C4-2B (cell line): Measurements from ENCODE around the gene LRP1B.

Experiments used
- ZFX ChIP-seq: fragments of 450-650 bp; IDR thresholded peaks from 2 replicates; pipeline ENCODE4 v1.6.1; 2017
- TF ChIP-seq, protein P1 (sequence below): fragments of 450-650 bp; conservative IDR thresholded peaks from 2 replicates; pipeline ENCODE4 v1.5.1; 2017; ENCODE audit warnings: mild to moderate bottlenecking

DNA sequence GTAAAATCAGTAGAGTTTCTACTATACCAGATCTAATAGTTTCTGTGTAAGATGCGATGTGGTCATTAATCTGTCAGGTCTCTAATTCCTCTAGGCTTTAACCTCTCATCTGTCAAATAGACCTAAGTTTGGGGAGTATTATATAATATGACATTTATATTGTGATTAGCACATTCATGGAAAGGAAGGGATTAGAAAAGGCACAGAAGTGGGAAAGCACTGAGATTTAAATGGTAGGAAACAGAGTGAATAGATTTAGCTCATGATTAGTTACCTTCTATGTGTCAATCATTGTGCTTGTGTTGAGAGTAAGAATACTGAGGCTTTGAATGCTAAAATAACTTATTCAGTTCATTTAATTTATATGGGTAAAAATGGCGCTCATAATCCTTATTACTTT, 118.0 kb downstream of the LRP1B start:
- TF ChIP-seq, protein P1, sequence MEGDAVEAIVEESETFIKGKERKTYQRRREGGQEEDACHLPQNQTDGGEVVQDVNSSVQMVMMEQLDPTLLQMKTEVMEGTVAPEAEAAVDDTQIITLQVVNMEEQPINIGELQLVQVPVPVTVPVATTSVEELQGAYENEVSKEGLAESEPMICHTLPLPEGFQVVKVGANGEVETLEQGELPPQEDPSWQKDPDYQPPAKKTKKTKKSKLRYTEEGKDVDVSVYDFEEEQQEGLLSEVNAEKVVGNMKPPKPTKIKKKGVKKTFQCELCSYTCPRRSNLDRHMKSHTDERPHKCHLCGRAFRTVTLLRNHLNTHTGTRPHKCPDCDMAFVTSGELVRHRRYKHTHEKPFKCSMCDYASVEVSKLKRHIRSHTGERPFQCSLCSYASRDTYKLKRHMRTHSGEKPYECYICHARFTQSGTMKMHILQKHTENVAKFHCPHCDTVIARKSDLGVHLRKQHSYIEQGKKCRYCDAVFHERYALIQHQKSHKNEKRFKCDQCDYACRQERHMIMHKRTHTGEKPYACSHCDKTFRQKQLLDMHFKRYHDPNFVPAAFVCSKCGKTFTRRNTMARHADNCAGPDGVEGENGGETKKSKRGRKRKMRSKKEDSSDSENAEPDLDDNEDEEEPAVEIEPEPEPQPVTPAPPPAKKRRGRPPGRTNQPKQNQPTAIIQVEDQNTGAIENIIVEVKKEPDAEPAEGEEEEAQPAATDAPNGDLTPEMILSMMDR = no peak
- no peak for TF ChIP-seq ZFX
